ENCODE results near the gene KRT222. TPM values are rescaled to one million over a fixed set of nuclear protein-coding genes. Genes with fewer than 3 reads are reported as not detected.

KRT222 gene
- total RNA-seq, 4 donors from 2014 or later = 0.13 to 0.19 TPM; not detected in 2

- intact Hi-C loops (cut with DNase I; ENCODE audit: low total_unique reads) = no loop called here
- TF ChIP-seq POLR2A (IDR thresholded peaks at IDR 0.05) = no peak
- no peak for TF ChIP-seq CTCF (IDR thresholded peaks at IDR 0.05)
- no peak for DNase-seq (ENCODE audit: low spot score in 2 of 2)
- 80 to 81% methylated on average over 6 of the region's 6 CpGs for WGBS, 2 donors
- H3K4me3 ChIP-seq (ENCODE audit: low read depth, poor library complexity, severe bottlenecking) = no peak overlapping the region
Observed at GRCh38 chr17:40608061-40608581, 56.9 kb downstream of the KRT222 start.

- TF ChIP-seq CTCF (IDR thresholded peaks at IDR 0.05) = no peak
- no peak for TF ChIP-seq POLR2A (IDR thresholded peaks at IDR 0.05)
- 67 to 69% methylated on average over 5 of the region's 5 CpGs for whole genome bisulfite sequencing, 2 donors
- DNase-seq (ENCODE audit: low spot score in 2 of 2) = no peak
Observed at GRCh38 chr17:40607641-40608040, 57.3 kb downstream of the KRT222 start.

GRCh38 chr17:40606548-40607353 is 58.2 kb downstream of the KRT222 start:
- no peak for TF ChIP-seq POLR2A (IDR thresholded peaks at IDR 0.05)
- TF ChIP-seq CTCF (IDR thresholded peaks at IDR 0.05) = no peak
- intact Hi-C loops (cut with DNase I; ENCODE audit: low total_unique reads) = no loop called here

More at GRCh38 chr17:40607641-40608040, 57.3 kb downstream of the KRT222 start:
- intact Hi-C loops (cut with DNase I; ENCODE audit: low total_unique reads) = no loop called here
- no peak overlapping the region for H3K4me3 ChIP-seq (ENCODE audit: low read depth, poor library complexity, severe bottlenecking)

DNA sequence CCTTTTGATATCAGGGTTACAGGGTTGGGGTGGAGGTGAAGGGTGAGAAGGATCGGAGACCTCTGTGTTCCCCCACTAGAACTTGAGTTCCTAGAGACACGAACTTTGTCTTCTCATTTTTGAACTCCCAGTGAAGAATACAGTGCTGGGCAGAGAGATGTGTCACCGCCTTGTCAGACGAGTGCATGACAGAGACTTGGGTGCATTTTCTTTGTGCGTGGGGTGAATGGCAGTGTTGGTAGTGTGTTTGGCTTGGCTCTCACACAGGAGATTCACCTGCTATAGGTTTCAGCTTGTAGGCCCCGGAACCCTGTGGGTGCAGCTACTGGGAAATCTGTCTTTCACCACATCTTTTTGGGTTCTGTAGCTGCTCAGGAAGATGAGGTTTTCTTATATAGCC is 59.7 kb downstream of the KRT222 start:
- 88 to 92% methylated on average over 6 of the region's 6 CpGs for WGBS, 2 donors
- no peak overlapping the region for H3K4me3 ChIP-seq (ENCODE audit: low read depth, poor library complexity, severe bottlenecking)
- DNase-seq (ENCODE audit: low spot score in 2 of 2) = no peak
- intact Hi-C loops (cut with DNase I; ENCODE audit: low total_unique reads) = no loop called here
- TF ChIP-seq POLR2A (IDR thresholded peaks at IDR 0.05) (no peak), CTCF (IDR thresholded peaks at IDR 0.05) (no peak)

More at GRCh38 chr17:40606548-40607353, 58.2 kb downstream of the KRT222 start:
- DNase-seq (ENCODE audit: low spot score in 2 of 2) = no peak
- 56 to 67% methylated on average over 10 of the region's 10 CpGs for WGBS, 2 donors
- no peak overlapping the region for H3K4me3 ChIP-seq (ENCODE audit: low read depth, poor library complexity, severe bottlenecking)

Other genes starting within 250 kb of the KRT222 start
- 10 to 100 TPM in 1 of 4 donors, 1 to 10 TPM in 3; 5.7 to 11.9 (median 8.2) TPM for gene TOP2A, start 247.3 kb downstream of the KRT222 start, total RNA-seq
- gene IGFBP4, start 221.7 kb downstream of the KRT222 start, total RNA-seq = 10 to 100 TPM; 35.1 to 90.4 (median 39.6) TPM
- gene TNS4, start 163.6 kb downstream of the KRT222 start, total RNA-seq = 1,000 to 10,000 TPM in 1 of 4 donors, 100 to 1,000 TPM in 3; 413 to 1,865 (median 485) TPM
- 1 to 10 TPM in 1 of 4 donors, under 1 TPM in 1, not detected in 2; 0.21 to 1.2 TPM for gene CCR7, start 99.7 kb downstream of the KRT222 start, total RNA-seq
- gene SMARCE1, start 17.4 kb downstream of the KRT222 start, total RNA-seq = 10 to 100 TPM; 63.2 to 77.2 (median 67.6) TPM
- gene KRT24, start 38.6 kb upstream of the KRT222 start, total RNA-seq = not detected
- 100 to 1,000 TPM in 1 of 4 donors, under 1 TPM in 1, not detected in 2; 0.59 to 111 TPM for gene KRT25, start 90.2 kb upstream of the KRT222 start, total RNA-seq
- 1 to 10 TPM in 1 of 4 donors, not detected in 3; 9.2 TPM for gene KRT26, start 107.0 kb upstream of the KRT222 start, total RNA-seq
- gene KRT27, start 117.4 kb upstream of the KRT222 start, total RNA-seq = 10 to 100 TPM in 1 of 4 donors, 1 to 10 TPM in 1, under 1 TPM in 1, not detected in 1; 0.52 to 69.8 (median 1.3) TPM
- 1 to 10 TPM in 1 of 4 donors, not detected in 3; 6.0 TPM for gene KRT28, start 134.8 kb upstream of the KRT222 start, total RNA-seq
- 1,000 to 10,000 TPM; 4,878 to 8,317 (median 6,442) TPM for gene KRT10, start 157.4 kb upstream of the KRT222 start, total RNA-seq
- gene KRT12, start 202.0 kb upstream of the KRT222 start, total RNA-seq = not detected
- under 1 TPM in 1 of 4 donors, not detected in 3; 0.12 TPM for gene KRT20, start 220.1 kb upstream of the KRT222 start, total RNA-seq

Measured in lower leg skin (tissue), 4 donors.